ENCODE measurements around the gene TNFAIP8. TPM values are rescaled to one million over a fixed set of nuclear protein-coding genes. Genes with fewer than 3 reads are reported as not detected.

Gene TNFAIP8
- total and polyA plus RNA-seq, 9 of the 15 experiments (the other 6 are each of a cell fraction or from before 2014, with no cell fraction given): 29.9 to 52.2 (median 44.8) TPM

DNA sequence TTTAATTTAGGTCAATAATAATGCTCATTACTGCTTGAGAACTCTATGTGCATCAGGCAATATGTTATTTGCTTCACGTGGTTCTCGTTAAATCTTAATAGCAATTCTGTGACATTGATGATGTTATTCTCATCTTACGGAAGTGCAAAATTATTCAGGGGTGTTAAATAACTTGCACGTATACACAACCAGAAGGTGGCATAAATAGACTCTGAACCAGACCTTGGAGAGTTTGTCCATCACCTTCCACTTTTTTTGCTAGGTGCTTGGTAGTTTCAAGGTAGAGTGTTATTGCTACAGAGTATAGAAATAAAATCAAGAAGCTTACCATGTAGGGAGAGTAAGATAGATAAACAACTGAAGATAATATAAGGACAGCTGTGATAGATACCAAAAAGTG lies 23.6 kb upstream of the TNFAIP8 start:
- H3K36me3 ChIP-seq (ENCODE audit: control insufficient read depth, insufficient read depth, low read length): peaks cover 11% of the 10 kb centered on the region
- in situ Hi-C loops (cut with MboI): no loop called here
- 68% methylated on average over 4 of the region's 4 CpGs for WGBS (ENCODE audit: insufficient coverage, low coverage, missing lambda C conversion rate)
- ChIA-PET POLR2A (interaction anchor here (1.4 to 2.4 kb wide), 3 partner anchors 9 to 14 kb away, joined by 5 to 11 read pairs (median 6); no protein-coding TSS in a partner anchor), CTCF (ENCODE audit: low intra/inter-chr PET ratio) (no interaction called here)
- intact Hi-C loops (cut with micrococcal nuclease): no loop called here
- H3K79me2 ChIP-seq (ENCODE audit: control insufficient read depth, insufficient read depth, low read length): peaks cover 89% of the 10 kb centered on the region
- FAIRE-seq (no peak), DNase-seq (ENCODE audit: extremely low read depth in 1 of 4, low spot score in 3 of 4) (no peak), ATAC-seq (no peak)
- no peak overlapping the region for H3K9ac ChIP-seq (ENCODE audit: insufficient read depth in 1 of 2, low read depth in 2 of 2, low read length in 2 of 2)
- H3K4me3 ChIP-seq: no peak overlapping the region
- no peaks in the 10 kb centered on the region for H4K20me1 ChIP-seq (replicated peaks; ENCODE audit: control insufficient read depth, insufficient read depth, low read length)
- H3K27me3 ChIP-seq (ENCODE audit: control insufficient read depth in 2 of 2, insufficient read depth in 2 of 2, low read length in 2 of 2): no peaks in the 10 kb centered on the region
- peak overlapping the region; percentile 66; the same call in 1 of the 2 replicates for H3K4me2 ChIP-seq (ENCODE audit: insufficient read depth, low read length)
- H3K9me1 ChIP-seq (ENCODE audit: control insufficient read depth, insufficient read depth, low read length): peaks cover 6% of the 10 kb centered on the region
- TF ChIP-seq KDM4B (IDR thresholded peaks at IDR 0.05; ENCODE audit: borderline replicate concordance in 2 of 2, low read depth in 1 of 2) (no peak), RAD21 (CRISPR knock-in tag; conservative IDR thresholded peaks at IDR 0.05 in 1 of 2, IDR thresholded peaks at IDR 0.05 in 1 of 2) (peak in 1 of 2 experiments; percentile 30; a peak in 1 of 4 replicates)
- TF ChIP-seq, protein P1, sequence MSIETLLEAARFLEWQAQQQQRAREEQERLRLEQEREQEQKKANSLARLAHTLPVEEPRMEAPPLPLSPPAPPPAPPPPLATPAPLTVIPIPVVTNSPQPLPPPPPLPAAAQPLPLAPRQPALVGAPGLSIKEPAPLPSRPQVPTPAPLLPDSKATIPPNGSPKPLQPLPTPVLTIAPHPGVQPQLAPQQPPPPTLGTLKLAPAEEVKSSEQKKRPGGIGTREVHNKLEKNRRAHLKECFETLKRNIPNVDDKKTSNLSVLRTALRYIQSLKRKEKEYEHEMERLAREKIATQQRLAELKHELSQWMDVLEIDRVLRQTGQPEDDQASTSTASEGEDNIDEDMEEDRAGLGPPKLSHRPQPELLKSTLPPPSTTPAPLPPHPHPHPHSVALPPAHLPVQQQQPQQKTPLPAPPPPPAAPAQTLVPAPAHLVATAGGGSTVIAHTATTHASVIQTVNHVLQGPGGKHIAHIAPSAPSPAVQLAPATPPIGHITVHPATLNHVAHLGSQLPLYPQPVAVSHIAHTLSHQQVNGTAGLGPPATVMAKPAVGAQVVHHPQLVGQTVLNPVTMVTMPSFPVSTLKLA (conservative IDR thresholded peaks at IDR 0.05): 0 out of 4 replicates have a peak, but pooled peaks of 1 of the 2 experiments have one; percentile 7
- H2AFZ ChIP-seq (ENCODE audit: low read depth, low read length): no peak overlapping the region
- H3K4me1 ChIP-seq (replicated peaks in 1 of 2; ENCODE audit: control insufficient read depth in 2 of 2, insufficient read depth in 2 of 2, low read length in 2 of 2): peaks cover 32 to 89% of the 10 kb centered on the region in 2 experiments
- no peaks in the 10 kb centered on the region for H3K9me3 ChIP-seq (replicated peaks; ENCODE audit: control insufficient read depth, insufficient read depth, low read depth, low read length)
- H3K27ac ChIP-seq (ENCODE audit: extremely low read depth, low read depth, low read length): peak overlapping the region; percentile 15
- BruUV-seq (replicated peaks): no TSS peak
